ENCODE results near the gene TBX1. TPM values are rescaled to one million over a fixed set of nuclear protein-coding genes. Genes with fewer than 3 reads are reported as not detected.

Gene TBX1
- total RNA-seq, 1 experiment from 2014 or later = 3.9 TPM

DNA sequence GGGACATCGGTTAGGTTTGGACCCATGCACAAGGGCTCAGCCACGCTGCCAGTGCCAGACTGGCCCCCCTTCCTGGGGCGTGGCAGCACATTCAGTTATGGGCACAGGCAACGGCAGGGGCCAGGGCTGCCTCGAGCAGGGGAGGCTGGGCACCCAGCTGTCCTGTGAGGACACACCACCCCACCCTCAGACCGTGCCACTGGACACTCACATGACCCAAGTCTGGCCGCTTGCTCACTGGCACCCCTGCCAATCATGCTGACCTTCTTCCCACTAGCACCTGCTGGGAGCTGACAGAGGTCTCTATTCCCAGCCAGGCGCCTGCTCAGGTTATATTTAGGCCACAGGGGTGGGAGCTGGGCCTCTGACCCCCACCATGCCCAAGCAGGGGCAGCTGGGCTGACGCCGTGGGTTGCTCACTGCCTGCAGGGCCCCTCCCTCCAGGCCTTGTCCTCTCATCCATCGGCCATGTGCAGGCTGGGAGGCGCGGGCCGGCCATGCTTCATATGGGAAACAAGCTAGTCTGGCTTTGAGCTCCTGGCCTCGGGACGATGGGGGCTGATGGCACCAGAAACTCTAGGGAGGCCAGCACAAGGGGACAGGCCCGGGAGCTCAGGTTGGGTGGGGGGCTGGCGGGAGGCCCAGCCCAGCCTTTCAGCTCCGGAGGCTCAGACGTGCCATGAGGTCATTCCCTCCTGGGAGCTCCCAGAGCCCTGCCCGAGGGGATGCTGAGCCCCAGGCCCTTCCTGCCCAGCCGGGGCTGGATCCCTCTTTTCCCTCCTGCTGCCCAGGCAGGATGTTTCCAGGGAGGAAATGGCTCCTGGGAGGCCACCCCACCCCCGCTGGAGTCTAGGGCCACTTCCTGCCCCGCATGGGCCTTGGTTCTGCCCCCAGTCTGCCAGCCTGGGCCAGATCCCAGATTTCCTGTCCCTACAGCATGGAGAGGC lies 15.2 kb upstream of the TBX1 start:
- Histone ChIP-seq H3K9me3 (ENCODE audit: control insufficient read depth in 1 of 2, insufficient read depth in 1 of 2, low read depth in 1 of 2, low read length in 2 of 2) (no peaks in the 10 kb centered on the region), H2AFZ (ENCODE audit: low read depth, low read length, poor library complexity, severe bottlenecking) (no peak overlapping the region), H3K9ac (ENCODE audit: low read length) (no peak overlapping the region), H3K27ac (ENCODE audit: low read depth, low read length) (no peak overlapping the region), H3K4me2 (ENCODE audit: low read length) (no peak overlapping the region), H3K79me2 (ENCODE audit: insufficient read depth, low read length) (no peaks in the 10 kb centered on the region), H3K27me3 (ENCODE audit: insufficient read depth, low read length) (no peaks in the 10 kb centered on the region), H4K20me1 (ENCODE audit: insufficient read depth) (no peaks in the 10 kb centered on the region), H3K9me2 (ENCODE audit: insufficient read depth) (no peaks in the 10 kb centered on the region), H3K36me3 (ENCODE audit: control insufficient read depth in 1 of 2, insufficient read depth in 2 of 2, low read length in 2 of 2) (no peaks in the 10 kb centered on the region), H3K4me1 (ENCODE audit: control insufficient read depth in 1 of 2, insufficient read depth in 2 of 2, low read length in 2 of 2) (no peaks in the 10 kb centered on the region), H3K4me3 (replicated peaks in 1 of 2; ENCODE audit: low read depth in 1 of 2, low read length in 2 of 2) (no peak overlapping the region)
- ATAC-seq = no peak
- no peak for TF ChIP-seq TCF7L2 (IDR thresholded peaks at IDR 0.05; ENCODE audit: borderline replicate concordance, extremely low read depth, insufficient read depth, insufficient read length)
- no peak for TF ChIP-seq CEBPB (IDR thresholded peaks at IDR 0.05; ENCODE audit: low read depth)
- ChIA-PET CTCF (no interaction called here), RAD21 (ENCODE audit: low non-redundant PET in 1 of 2, low total read pairs in 2 of 2, uncharacterized antibody in 2 of 2, unreplicated experiment in 2 of 2) (interaction anchor here in 1 of 2 experiments (0.5 kb wide), 1 partner anchor 105 kb away, joined by 3 read pairs; no protein-coding TSS in a partner anchor), POLR2A (no interaction called here)
- BruUV-seq (replicated peaks) = no TSS peak
- intact Hi-C loops (cut with micrococcal nuclease) = no loop called here
- DNase-seq (ENCODE audit: low read depth, low spot score) = no peak

DNA sequence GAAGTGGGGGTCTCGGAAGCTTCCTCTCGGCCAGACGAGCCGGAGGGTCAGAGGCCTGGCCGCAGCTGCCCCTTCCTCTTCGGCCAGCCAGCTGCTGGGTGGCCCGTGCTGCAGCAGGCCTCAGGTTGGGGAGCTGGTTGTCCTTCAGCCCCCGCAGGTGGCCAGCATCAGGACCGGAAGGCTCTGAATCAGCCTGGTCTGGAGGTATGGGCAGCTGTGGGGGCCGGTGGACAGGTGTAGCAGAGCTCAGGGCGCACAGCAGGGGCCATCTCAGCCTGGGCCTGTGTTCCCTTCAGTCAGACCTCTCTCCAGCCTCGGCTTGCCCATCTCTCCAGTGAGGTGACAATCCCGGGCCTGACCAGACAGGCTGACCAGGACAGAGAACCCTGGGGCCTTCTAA lies 13.9 kb upstream of the TBX1 start:
- H3K9me3 ChIP-seq (ENCODE audit: control insufficient read depth in 1 of 2, insufficient read depth in 1 of 2, low read depth in 1 of 2, low read length in 2 of 2) = no peaks in the 10 kb centered on the region
- no peak overlapping the region for H2AFZ ChIP-seq (ENCODE audit: low read depth, low read length, poor library complexity, severe bottlenecking)
- H4K20me1 ChIP-seq (ENCODE audit: insufficient read depth) = no peaks in the 10 kb centered on the region
- no peak overlapping the region for H3K4me2 ChIP-seq (ENCODE audit: low read length)
- no peak overlapping the region for H3K27ac ChIP-seq (ENCODE audit: low read depth, low read length)
- H3K79me2 ChIP-seq (ENCODE audit: insufficient read depth, low read length) = no peaks in the 10 kb centered on the region
- H3K4me1 ChIP-seq (ENCODE audit: control insufficient read depth in 1 of 2, insufficient read depth in 2 of 2, low read length in 2 of 2) = no peaks in the 10 kb centered on the region
- ChIA-PET POLR2A (interaction anchor here (1.2 kb wide), 1 partner anchor 163 kb away, joined by 3 read pairs; no protein-coding TSS in a partner anchor), CTCF (interaction anchor here (0.9 to 1.6 kb wide), 2 partner anchors 10 to 16 kb away, joined by 3 to 8 read pairs; no protein-coding TSS in a partner anchor), RAD21 (ENCODE audit: low non-redundant PET in 1 of 2, low total read pairs in 2 of 2, uncharacterized antibody in 2 of 2, unreplicated experiment in 2 of 2) (no interaction called here)
- intact Hi-C loops (cut with micrococcal nuclease) = no loop called here
- H3K9me2 ChIP-seq (ENCODE audit: insufficient read depth) = no peaks in the 10 kb centered on the region
- DNase-seq (ENCODE audit: low read depth, low spot score) (no peak), ATAC-seq (no peak)
- TF ChIP-seq CBX3 (IDR thresholded peaks at IDR 0.05; ENCODE audit: low read depth) (no peak), POLR2A (IDR thresholded peaks at IDR 0.05; ENCODE audit: borderline replicate concordance, extremely low read depth, insufficient read depth, insufficient read length) (no peak), ELF1 (IDR thresholded peaks at IDR 0.05; ENCODE audit: borderline replicate concordance, low read depth) (no peak), CEBPB (IDR thresholded peaks at IDR 0.05; ENCODE audit: low read depth) (no peak), RAD21 (IDR thresholded peaks at IDR 0.05; ENCODE audit: low read depth) (no peak)
- TF ChIP-seq, protein P1, sequence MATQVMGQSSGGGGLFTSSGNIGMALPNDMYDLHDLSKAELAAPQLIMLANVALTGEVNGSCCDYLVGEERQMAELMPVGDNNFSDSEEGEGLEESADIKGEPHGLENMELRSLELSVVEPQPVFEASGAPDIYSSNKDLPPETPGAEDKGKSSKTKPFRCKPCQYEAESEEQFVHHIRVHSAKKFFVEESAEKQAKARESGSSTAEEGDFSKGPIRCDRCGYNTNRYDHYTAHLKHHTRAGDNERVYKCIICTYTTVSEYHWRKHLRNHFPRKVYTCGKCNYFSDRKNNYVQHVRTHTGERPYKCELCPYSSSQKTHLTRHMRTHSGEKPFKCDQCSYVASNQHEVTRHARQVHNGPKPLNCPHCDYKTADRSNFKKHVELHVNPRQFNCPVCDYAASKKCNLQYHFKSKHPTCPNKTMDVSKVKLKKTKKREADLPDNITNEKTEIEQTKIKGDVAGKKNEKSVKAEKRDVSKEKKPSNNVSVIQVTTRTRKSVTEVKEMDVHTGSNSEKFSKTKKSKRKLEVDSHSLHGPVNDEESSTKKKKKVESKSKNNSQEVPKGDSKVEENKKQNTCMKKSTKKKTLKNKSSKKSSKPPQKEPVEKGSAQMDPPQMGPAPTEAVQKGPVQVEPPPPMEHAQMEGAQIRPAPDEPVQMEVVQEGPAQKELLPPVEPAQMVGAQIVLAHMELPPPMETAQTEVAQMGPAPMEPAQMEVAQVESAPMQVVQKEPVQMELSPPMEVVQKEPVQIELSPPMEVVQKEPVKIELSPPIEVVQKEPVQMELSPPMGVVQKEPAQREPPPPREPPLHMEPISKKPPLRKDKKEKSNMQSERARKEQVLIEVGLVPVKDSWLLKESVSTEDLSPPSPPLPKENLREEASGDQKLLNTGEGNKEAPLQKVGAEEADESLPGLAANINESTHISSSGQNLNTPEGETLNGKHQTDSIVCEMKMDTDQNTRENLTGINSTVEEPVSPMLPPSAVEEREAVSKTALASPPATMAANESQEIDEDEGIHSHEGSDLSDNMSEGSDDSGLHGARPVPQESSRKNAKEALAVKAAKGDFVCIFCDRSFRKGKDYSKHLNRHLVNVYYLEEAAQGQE (IDR thresholded peaks at IDR 0.05; ENCODE audit: low read depth) = no peak
- TF ChIP-seq, protein P2, sequence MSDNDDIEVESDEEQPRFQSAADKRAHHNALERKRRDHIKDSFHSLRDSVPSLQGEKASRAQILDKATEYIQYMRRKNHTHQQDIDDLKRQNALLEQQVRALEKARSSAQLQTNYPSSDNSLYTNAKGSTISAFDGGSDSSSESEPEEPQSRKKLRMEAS (IDR thresholded peaks at IDR 0.05) = no peak
- TF ChIP-seq, protein P3, sequence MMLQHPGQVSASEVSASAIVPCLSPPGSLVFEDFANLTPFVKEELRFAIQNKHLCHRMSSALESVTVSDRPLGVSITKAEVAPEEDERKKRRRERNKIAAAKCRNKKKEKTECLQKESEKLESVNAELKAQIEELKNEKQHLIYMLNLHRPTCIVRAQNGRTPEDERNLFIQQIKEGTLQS (IDR thresholded peaks at IDR 0.05) = no peak
- no peaks in the 10 kb centered on the region for H3K36me3 ChIP-seq (ENCODE audit: control insufficient read depth in 1 of 2, insufficient read depth in 2 of 2, low read length in 2 of 2)
- no TSS peak for BruUV-seq (replicated peaks)
- H3K27me3 ChIP-seq (ENCODE audit: insufficient read depth, low read length) = no peaks in the 10 kb centered on the region
- no peak overlapping the region for H3K9ac ChIP-seq (ENCODE audit: low read length)
- H3K4me3 ChIP-seq (replicated peaks in 1 of 2; ENCODE audit: low read depth in 1 of 2, low read length in 2 of 2) = no peak overlapping the region

Measured in HCT116 (cell line).